ENCODE results near the gene CNST.
A peak's percentile ranks its signal among the peaks of the same experiment; 100 is the strongest.
"Not testable (repeated sequence)": the region's sequence is repeated elsewhere in the genome, so short reads cannot be mapped to it uniquely, and the experiment has no call there.

Gene CNST

DNA sequence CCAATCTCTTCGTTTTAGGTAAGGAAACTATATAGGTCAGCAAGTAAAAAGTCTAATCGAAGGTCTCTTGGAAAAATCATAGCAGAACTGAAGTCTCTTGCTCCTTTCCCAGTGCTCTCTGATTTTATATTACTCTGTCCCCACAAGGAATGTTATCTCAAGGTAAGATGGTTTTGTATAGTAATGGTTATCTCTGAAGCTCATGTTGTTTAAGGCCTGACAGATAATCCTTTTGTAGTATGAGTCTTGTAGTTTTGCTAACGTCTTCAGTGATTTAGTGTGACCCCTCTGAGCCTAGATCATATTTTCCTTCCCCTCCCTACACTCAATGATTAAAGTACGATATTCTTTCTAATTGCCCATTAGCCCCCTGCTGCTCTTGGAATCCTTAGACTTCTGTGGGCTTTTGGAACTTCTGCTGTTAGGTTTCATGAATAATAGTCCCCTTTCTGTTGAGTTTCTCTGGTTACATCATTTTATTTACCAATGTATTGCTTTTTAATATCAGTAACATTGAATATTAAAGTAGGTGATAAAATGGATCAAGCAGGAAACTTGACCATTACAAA, 52.1 kb downstream of the CNST start:
- in situ Hi-C loops (cut with HindIII; ENCODE audit: low pct_unique_long_range_greater_than_20kb, low sequenced_read_pairs) = no loop called here
- no peak for DNase-seq (ENCODE audit: low read depth in 1 of 2, low spot score in 1 of 2)
- TF ChIP-seq JUND (IDR thresholded peaks at IDR 0.05; ENCODE audit: low read depth) = no peak

DNA sequence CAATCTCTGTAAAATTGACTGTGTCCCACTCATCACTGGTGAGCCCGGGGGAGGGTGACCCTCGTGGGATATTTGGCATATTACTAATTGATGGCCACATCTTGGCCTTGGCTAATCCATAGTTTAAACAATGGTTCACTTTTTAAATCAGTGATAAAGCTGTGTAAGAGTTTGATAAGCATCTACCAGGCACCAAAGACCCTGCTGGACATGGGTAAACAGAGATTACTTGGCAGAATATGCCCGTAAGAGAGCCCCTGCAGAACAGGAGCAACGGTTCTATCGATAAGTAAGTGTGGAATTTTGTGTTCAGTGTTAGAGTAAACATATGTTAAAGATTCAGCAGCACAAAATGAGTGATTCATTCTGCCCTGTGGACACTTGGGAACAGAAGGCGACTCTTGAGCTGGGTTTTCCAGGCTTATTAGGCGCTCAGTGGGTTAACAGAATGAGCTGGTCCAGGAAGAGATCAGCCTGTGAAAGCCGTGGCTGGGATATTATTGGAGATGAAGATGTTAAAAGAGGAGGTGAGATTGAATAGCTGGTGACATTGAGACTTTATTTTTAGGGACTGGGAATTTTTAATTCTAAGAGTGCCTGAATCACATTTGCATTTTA, 55.9 kb downstream of the CNST start:
- in situ Hi-C loops (cut with HindIII; ENCODE audit: low pct_unique_long_range_greater_than_20kb, low sequenced_read_pairs) = no loop called here
- DNase-seq (ENCODE audit: low read depth in 1 of 2, low spot score in 1 of 2) = no peak
- TF ChIP-seq JUND (IDR thresholded peaks at IDR 0.05; ENCODE audit: low read depth) = no peak

GRCh38 chr1:246624091-246624490, 57.8 kb downstream of the CNST start:
- in situ Hi-C loops (cut with HindIII; ENCODE audit: low pct_unique_long_range_greater_than_20kb, low sequenced_read_pairs) = no loop called here
- no peak for TF ChIP-seq JUND (IDR thresholded peaks at IDR 0.05; ENCODE audit: low read depth)
- no peak for DNase-seq (ENCODE audit: low read depth in 1 of 2, low spot score in 1 of 2)

DNA sequence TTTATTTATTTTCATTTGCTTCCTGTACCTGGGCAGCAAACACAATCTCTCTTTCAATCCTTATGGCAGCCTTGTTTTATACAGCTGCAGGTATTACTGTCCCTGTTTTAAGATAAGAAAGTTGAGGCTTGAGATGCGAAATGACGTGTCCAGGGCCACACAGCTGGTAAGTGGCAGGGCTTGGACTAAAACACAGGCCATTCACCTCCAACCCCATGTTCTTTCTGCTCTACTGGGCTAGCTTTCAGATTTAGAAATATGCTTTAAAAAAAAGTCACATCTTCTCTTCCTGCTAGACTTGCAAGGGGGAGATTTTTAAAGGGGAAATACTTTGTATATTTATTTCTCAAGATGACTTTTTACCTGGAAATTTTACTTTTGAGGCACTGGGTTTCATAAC, 62.8 kb downstream of the CNST start:
- in situ Hi-C loops (cut with HindIII; ENCODE audit: low pct_unique_long_range_greater_than_20kb, low sequenced_read_pairs) = no loop called here
- TF ChIP-seq JUND (IDR thresholded peaks at IDR 0.05; ENCODE audit: low read depth) = no peak
- no peak for DNase-seq (ENCODE audit: low read depth in 1 of 2, low spot score in 1 of 2)

- no peak for TF ChIP-seq JUND (IDR thresholded peaks at IDR 0.05; ENCODE audit: low read depth)
- DNase-seq (ENCODE audit: low read depth in 1 of 2, low spot score in 1 of 2) = no peak
- in situ Hi-C loops (cut with HindIII; ENCODE audit: low pct_unique_long_range_greater_than_20kb, low sequenced_read_pairs) = no loop called here
These were observed 63.7 kb downstream of the CNST start for GRCh38 chr1:246629976-246630375.

GRCh38 chr1:246631426-246631825, 65.2 kb downstream of the CNST start:
- no peak for DNase-seq (ENCODE audit: low read depth in 1 of 2, low spot score in 1 of 2)
- in situ Hi-C loops (cut with HindIII; ENCODE audit: low pct_unique_long_range_greater_than_20kb, low sequenced_read_pairs) = no loop called here

GRCh38 chr1:246632281-246633168, 66.3 kb downstream of the CNST start:
- TF ChIP-seq JUND (IDR thresholded peaks at IDR 0.05; ENCODE audit: low read depth) = no peak
- peak in 1 of 2 experiments; percentile 9 for DNase-seq (ENCODE audit: low read depth in 1 of 2, low spot score in 1 of 2)
- in situ Hi-C loops (cut with HindIII; ENCODE audit: low pct_unique_long_range_greater_than_20kb, low sequenced_read_pairs) = no loop called here

More at GRCh38 chr1:246631426-246631825, 65.2 kb downstream of the CNST start:
- TF ChIP-seq JUND (IDR thresholded peaks at IDR 0.05; ENCODE audit: low read depth) = no peak

DNA sequence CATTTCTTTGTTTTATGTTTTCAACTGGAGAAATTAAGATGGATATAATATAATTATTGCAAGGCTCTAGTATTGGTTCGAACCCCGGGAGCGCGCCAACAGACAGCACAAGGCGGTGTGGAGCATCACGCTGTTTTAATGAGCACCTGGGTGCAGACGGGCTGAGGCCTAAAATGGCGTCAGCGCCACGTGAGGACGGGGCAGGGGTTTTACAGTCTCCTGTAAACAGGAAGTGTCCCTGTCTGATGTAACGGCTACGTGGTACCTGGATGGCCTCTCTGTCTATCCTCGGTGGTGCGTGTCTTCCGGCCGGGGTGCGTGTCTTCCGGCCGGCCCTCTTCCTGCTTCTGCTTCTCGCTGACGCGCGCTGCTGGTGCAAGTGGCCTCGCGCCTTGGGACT, 68.4 kb downstream of the CNST start:
- in situ Hi-C loops (cut with HindIII; ENCODE audit: low pct_unique_long_range_greater_than_20kb, low sequenced_read_pairs); DNase-seq (ENCODE audit: low read depth in 1 of 2, low spot score in 1 of 2): not testable (repeated sequence)

DNA sequence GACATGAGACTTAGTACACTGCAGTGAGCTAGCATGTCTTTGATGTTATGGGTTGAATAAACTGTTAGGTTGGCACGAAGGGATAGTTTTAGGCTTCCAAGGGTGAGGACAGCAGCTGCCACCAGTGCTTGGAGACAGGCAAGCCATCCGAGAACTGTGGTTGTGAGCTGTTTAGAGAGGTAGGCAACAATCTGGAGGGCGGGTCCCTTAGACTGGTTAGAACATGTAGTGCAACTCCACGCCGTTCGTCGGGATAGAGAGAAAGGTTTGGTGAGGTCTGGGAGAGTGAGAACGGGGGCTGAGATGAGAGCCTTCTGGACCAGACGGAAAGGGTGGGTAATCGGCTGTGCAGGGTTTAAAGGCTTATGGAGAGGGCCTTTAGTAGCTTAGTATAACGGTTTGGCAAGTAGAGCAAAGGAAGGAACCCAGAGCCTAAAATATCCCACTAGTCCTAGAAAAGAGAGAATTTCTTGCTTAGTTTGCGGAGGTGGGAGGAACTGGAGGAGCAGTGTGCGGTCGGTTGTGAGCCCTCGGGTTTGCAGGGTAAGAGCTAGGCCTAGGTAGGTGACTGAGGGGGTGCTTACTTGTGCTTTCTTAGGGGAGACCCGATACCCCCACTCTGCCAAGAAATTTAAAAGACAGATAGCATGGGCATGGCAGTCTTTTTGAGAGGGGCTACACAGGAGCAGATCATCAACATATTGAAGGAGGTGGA, 72.8 kb downstream of the CNST start:
- in situ Hi-C loops (cut with HindIII; ENCODE audit: low pct_unique_long_range_greater_than_20kb, low sequenced_read_pairs) = no loop called here
- DNase-seq (ENCODE audit: low read depth in 1 of 2, low spot score in 1 of 2) = no peak
- no peak for TF ChIP-seq JUND (IDR thresholded peaks at IDR 0.05; ENCODE audit: low read depth)

- no peak for DNase-seq (ENCODE audit: low read depth in 1 of 2, low spot score in 1 of 2)
- TF ChIP-seq JUND (IDR thresholded peaks at IDR 0.05; ENCODE audit: low read depth) = no peak
- in situ Hi-C loops (cut with HindIII; ENCODE audit: low pct_unique_long_range_greater_than_20kb, low sequenced_read_pairs) = no loop called here
These were observed 73.5 kb downstream of the CNST start for GRCh38 chr1:246639732-246640131.

DNA sequence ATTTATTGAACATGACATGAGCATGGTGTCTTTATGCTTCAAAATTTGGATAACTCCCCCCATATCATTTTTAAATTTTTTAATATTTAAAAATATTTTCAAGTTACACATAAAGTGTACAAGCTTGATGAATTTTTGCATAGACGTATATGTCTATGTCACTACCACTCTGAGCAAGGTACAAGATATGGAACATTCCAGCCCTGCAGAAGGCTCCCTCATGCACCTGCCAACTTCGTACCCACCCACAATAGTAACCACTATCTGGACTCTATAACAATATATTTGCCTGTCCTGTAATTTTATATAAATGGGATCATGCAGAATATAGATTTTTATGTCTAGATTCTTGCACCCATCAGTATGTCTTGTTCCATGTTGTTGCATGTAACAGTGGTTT, 74.5 kb downstream of the CNST start:
- in situ Hi-C loops (cut with HindIII; ENCODE audit: low pct_unique_long_range_greater_than_20kb, low sequenced_read_pairs) = no loop called here
- DNase-seq (ENCODE audit: low read depth in 1 of 2, low spot score in 1 of 2) = no peak
- no peak for TF ChIP-seq JUND (IDR thresholded peaks at IDR 0.05; ENCODE audit: low read depth)

GRCh38 chr1:246641394-246641793, 75.1 kb downstream of the CNST start:
- no peak for TF ChIP-seq JUND (IDR thresholded peaks at IDR 0.05; ENCODE audit: low read depth)
- DNase-seq (ENCODE audit: low read depth in 1 of 2, low spot score in 1 of 2) = no peak
- in situ Hi-C loops (cut with HindIII; ENCODE audit: low pct_unique_long_range_greater_than_20kb, low sequenced_read_pairs) = no loop called here

DNA sequence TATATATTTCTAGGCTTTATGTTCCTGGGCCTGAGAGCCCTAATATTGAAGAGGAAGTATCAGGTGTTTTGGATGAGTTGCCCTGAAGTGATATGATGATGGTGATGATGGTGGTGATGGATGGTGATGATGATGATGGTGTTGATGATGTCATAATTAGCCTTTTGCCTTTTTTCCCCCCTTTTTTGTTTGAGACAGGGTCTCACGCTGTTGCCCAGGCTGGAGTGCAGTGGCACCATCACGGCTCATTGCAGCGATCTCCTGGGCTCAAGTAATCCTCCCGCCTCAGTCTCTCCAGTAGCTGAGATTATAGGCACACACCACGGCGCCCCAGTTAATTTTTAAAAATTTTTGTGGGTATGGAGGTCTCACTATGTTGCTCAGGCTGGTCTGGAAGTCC, 76.5 kb downstream of the CNST start:
- no peak for TF ChIP-seq JUND (IDR thresholded peaks at IDR 0.05; ENCODE audit: low read depth)
- no peak for DNase-seq (ENCODE audit: low read depth in 1 of 2, low spot score in 1 of 2)
- in situ Hi-C loops (cut with HindIII; ENCODE audit: low pct_unique_long_range_greater_than_20kb, low sequenced_read_pairs) = no loop called here

All from T47D (cell line).